HCT116 (cell line): ENCODE results near the gene CREG2. TPM values are rescaled to one million over a fixed set of nuclear protein-coding genes. Genes with fewer than 3 reads are reported as not detected.

Experiments used
- ATAC-seq: fragments of 200-7000 bp; cut with Tn5 transposase; 2 replicates; pipeline ENCODE4 v1.9.1; 2020; ENCODE audit warnings: mild to moderate bottlenecking, moderate library complexity
- BruUV-seq: library from RNA; stranded (reverse); fragments of 400-500 nt; replicated peaks from 2 replicates; lab custom pipeline; 2021; lab: Mats Ljungman, UMichigan
- CTCF ChIA-PET: fragments of 300-600 bp; sonication (Branson Sonifier 250); formaldehyde crosslinking; loops from one replicate; lab custom pipeline; 2021; ENCODE audit warnings: antibody characterized with exemption; lab: Charles Lee
- POLR2A ChIA-PET: fragments of 300-600, 350-600 bp; sonication (Branson Sonifier 250); formaldehyde crosslinking; loops from one replicate; lab custom pipeline; 2021; ENCODE audit warnings: antibody characterized with exemption; lab: Charles Lee
- RAD21 ChIA-PET, 2 experiments: fragments of 300-600 bp; sonication (Branson Sonifier 250); formaldehyde crosslinking; loops; one replicate each; lab custom pipeline; 2023; ENCODE audit warnings: low total read pairs in 2 of 2; ENCODE audit not compliant: uncharacterized antibody in 2 of 2, unreplicated experiment in 2 of 2, low non-redundant PET in 1 of 2; lab: Charles Lee
- DNase-seq: peaks from one replicate; pipeline ENCODE4 v3.0.0-alpha.2; 2010; ENCODE audit warnings: low read depth, low spot score
- H2AFZ ChIP-seq: fragments of 200-600 bp; shearing (Covaris generic), sonication (generic); 2 replicates; pipeline ENCODE4 v1.6.1; 2017; ENCODE audit warnings: low read depth, mixed run types, mixed read lengths, antibody characterized with exemption, low read length; ENCODE audit not compliant: poor library complexity, severe bottlenecking
- H3K27ac ChIP-seq: 2 replicates; pipeline ENCODE4 v1.5.1; 2012; ENCODE audit warnings: low read depth, low read length
- H3K27me3 ChIP-seq: fragments of 200-600 bp; sonication (generic); 2 replicates; pipeline ENCODE4 v1.6.1; 2016; ENCODE audit warnings: mixed run types, low read length, mixed read lengths; ENCODE audit not compliant: insufficient read depth
- H3K36me3 ChIP-seq, 2 experiments: fragments of 200-500 bp in 1 of 2; fragments of 200-600 bp in 1 of 2; sonication (Bioruptor generic) in 1 of 2; sonication (generic) in 1 of 2; 2 replicates each; pipeline versions ENCODE4 v1.5.1 to v1.6.1; 2014 to 2016; ENCODE audit warnings: low read length in 2 of 2, inconsistent platforms in 1 of 2, mixed read lengths in 1 of 2, mixed run types in 1 of 2; ENCODE audit not compliant: insufficient read depth in 2 of 2, control insufficient read depth in 1 of 2
- H3K4me1 ChIP-seq, 2 experiments: fragments of 200-600 bp in 1 of 2; sonication (generic) in 1 of 2; 2 replicates each; pipeline versions ENCODE4 v1.5.1 to v1.6.1; 2012 to 2017; ENCODE audit warnings: low read length in 2 of 2, inconsistent platforms in 1 of 2, mild to moderate bottlenecking in 1 of 2, mixed read lengths in 1 of 2, mixed run types in 1 of 2, moderate library complexity in 1 of 2; ENCODE audit not compliant: insufficient read depth in 2 of 2, control insufficient read depth in 1 of 2
- H3K4me2 ChIP-seq: fragments of 200-600 bp; sonication (generic); 2 replicates; pipeline ENCODE4 v1.6.1; 2017; ENCODE audit warnings: mixed run types, low read length, mixed read lengths
- H3K4me3 ChIP-seq, 2 experiments: fragments of 200-600 bp in 1 of 2; sonication (generic) in 1 of 2; replicated peaks in 1 of 2; 2 replicates each; pipeline ENCODE4 v1.5.1; 2011 to 2016; ENCODE audit warnings: low read length in 2 of 2, control low read depth in 1 of 2, low read depth in 1 of 2, mild to moderate bottlenecking in 1 of 2, mixed read lengths in 1 of 2, mixed run types in 1 of 2
- H3K79me2 ChIP-seq: fragments of 200-600 bp; sonication (generic); 2 replicates; pipeline ENCODE4 v1.6.1; 2017; ENCODE audit warnings: mild to moderate bottlenecking, mixed run types, low read length, moderate library complexity, mixed read lengths; ENCODE audit not compliant: insufficient read depth
- H3K9ac ChIP-seq: fragments of 200-600 bp; sonication (generic); 2 replicates; pipeline ENCODE4 v1.6.1; 2016; ENCODE audit warnings: low read length, mixed read lengths
- H3K9me2 ChIP-seq: fragments of 200-600 bp; sonication (generic), shearing (Covaris generic); 2 replicates; pipeline ENCODE4 v1.6.1; 2017; ENCODE audit warnings: mixed run types, mild to moderate bottlenecking, moderate library complexity; ENCODE audit not compliant: insufficient read depth
- H3K9me3 ChIP-seq, 2 experiments: fragments of 200-500 bp in 1 of 2; fragments of 200-600 bp in 1 of 2; sonication (Bioruptor generic) in 1 of 2; sonication (generic) in 1 of 2; 2 replicates each; pipeline ENCODE4 v1.6.1; 2014 to 2017; ENCODE audit warnings: low read length in 2 of 2, mixed read lengths in 2 of 2, inconsistent platforms in 1 of 2, low read depth in 1 of 2, mild to moderate bottlenecking in 1 of 2, mixed run types in 1 of 2, moderate library complexity in 1 of 2; ENCODE audit not compliant: control insufficient read depth in 1 of 2, insufficient read depth in 1 of 2
- H4K20me1 ChIP-seq: fragments of 200-600 bp; sonication (generic), shearing (Covaris generic); 2 replicates; pipeline ENCODE4 v1.6.1; 2017; ENCODE audit warnings: mixed run types, mild to moderate bottlenecking, moderate library complexity; ENCODE audit not compliant: insufficient read depth
- CBX3 ChIP-seq: IDR thresholded peaks from 2 replicates; pipeline ENCODE4 v1.6.1; 2012; ENCODE audit warnings: low read depth
- EZH2 ChIP-seq: fragments of 200-600 bp; sonication (generic); IDR thresholded peaks from 2 replicates; pipeline ENCODE4 v1.6.1; 2017; ENCODE audit warnings: antibody characterized with exemption, mixed run types
- EZH2phosphoT487 ChIP-seq: fragments of 200-600 bp; IDR thresholded peaks from 2 replicates; pipeline ENCODE4 v1.6.1; 2018; ENCODE audit warnings: antibody characterized with exemption, borderline replicate concordance
- FOSL1 ChIP-seq: IDR thresholded peaks from 2 replicates; pipeline ENCODE4 v1.6.1; 2012; ENCODE audit warnings: low read depth
- JUND ChIP-seq: IDR thresholded peaks from 2 replicates; pipeline ENCODE4 v1.6.1; 2012
- POLR2A ChIP-seq: IDR thresholded peaks from 2 replicates; pipeline ENCODE4 v1.7.0; 2011; ENCODE audit warnings: borderline replicate concordance; ENCODE audit not compliant: insufficient read depth, insufficient read length; ENCODE audit errors: extremely low read depth
- POLR2AphosphoS5 ChIP-seq: IDR thresholded peaks from 2 replicates; pipeline ENCODE4 v1.6.1; 2011; ENCODE audit warnings: mild to moderate bottlenecking, low read depth, low read length, moderate library complexity
- SIN3A ChIP-seq: IDR thresholded peaks from 2 replicates; pipeline ENCODE4 v1.6.1; 2012; ENCODE audit warnings: low read depth
- SP1 ChIP-seq: IDR thresholded peaks from 2 replicates; pipeline ENCODE4 v1.6.1; 2012; ENCODE audit warnings: low read depth
- SRF ChIP-seq: IDR thresholded peaks from 2 replicates; pipeline ENCODE4 v1.6.1; 2012; ENCODE audit warnings: low read depth
- TCF7L2 ChIP-seq: IDR thresholded peaks from 2 replicates; pipeline ENCODE4 v1.7.0; 2011; ENCODE audit warnings: borderline replicate concordance, inconsistent platforms; ENCODE audit not compliant: insufficient read depth, insufficient read length; ENCODE audit errors: extremely low read depth
- YY1 ChIP-seq: IDR thresholded peaks from 2 replicates; pipeline ENCODE4 v1.6.1; 2011; ENCODE audit warnings: low read length, low read depth, moderate library complexity, mild to moderate bottlenecking; ENCODE audit not compliant: insufficient replicate concordance; ENCODE audit errors: extremely low read depth
- ZBTB33 ChIP-seq: IDR thresholded peaks from 2 replicates; pipeline ENCODE4 v1.6.1; 2011; ENCODE audit warnings: mild to moderate bottlenecking, low read length, moderate library complexity; ENCODE audit not compliant: insufficient replicate concordance; ENCODE audit errors: extremely low read depth
- ZFX ChIP-seq: fragments of 450-650 bp; IDR thresholded peaks from 2 replicates; pipeline ENCODE4 v1.6.1; 2017
- intact Hi-C: fragments of 100-400 bp; cut with micrococcal nuclease; formaldehyde crosslinking; loops from 2 replicates; pipeline ENCODE4 v1.10.0; 2022
- total RNA-seq: library from RNA; stranded (reverse); gene quantifications from one replicate; pipeline ENCODE4 v1.2.1, GENCODE V29; 2021; ENCODE audit not compliant: unreplicated experiment

Gene CREG2
- total RNA-seq, 1 experiment from 2014 or later: 0.12 TPM

- Histone ChIP-seq H3K36me3 (no peaks in the 10 kb centered on the region), H3K4me2 (no peak overlapping the region), H2AFZ (no peak overlapping the region), H3K9me3 (no peaks in the 10 kb centered on the region), H3K9ac (no peak overlapping the region), H3K27me3 (no peaks in the 10 kb centered on the region), H4K20me1 (no peaks in the 10 kb centered on the region)
- CTCF ChIA-PET: no interaction called here
- BruUV-seq: no TSS peak
- POLR2A ChIA-PET: no interaction called here
- ATAC-seq (no peak), DNase-seq (no peak)
- intact Hi-C loops: no loop called here
- TF ChIP-seq EZH2: no peak
- TF ChIP-seq TCF7L2: no peak
- no peak for TF ChIP-seq ZBTB33
- TF ChIP-seq FOSL1: no peak
- TF ChIP-seq POLR2AphosphoS5: no peak
- TF ChIP-seq SIN3A: no peak
- no peak for TF ChIP-seq EZH2phosphoT487
- no peak for TF ChIP-seq ZFX
- TF ChIP-seq SP1: no peak
- no peak for TF ChIP-seq YY1
- no peak for TF ChIP-seq CBX3
- no peak for TF ChIP-seq POLR2A
- no peak for TF ChIP-seq JUND
- TF ChIP-seq SRF: no peak
- TF ChIP-seq, all 23 proteins: peak for 0
- no peaks in the 10 kb centered on the region for H3K79me2 ChIP-seq
- RAD21 ChIA-PET: no interaction called here
- H3K4me1 ChIP-seq: no peaks in the 10 kb centered on the region
- H3K27ac ChIP-seq: no peak overlapping the region
- no peak overlapping the region for H3K4me3 ChIP-seq
- no peaks in the 10 kb centered on the region for H3K9me2 ChIP-seq
Measured at GRCh38 chr2:101375653-101376052, 11.7 kb downstream of the CREG2 start.
